ENCODE results near the gene VIM. TPM values are rescaled to one million over a fixed set of nuclear protein-coding genes. Genes with fewer than 3 reads are reported as not detected.
A peak's percentile ranks its signal among the peaks of the same experiment; 100 is the strongest.

The VIM gene
- total and polyA plus RNA-seq, 7 donors = 112 to 1,636 (median 930) TPM

DNA sequence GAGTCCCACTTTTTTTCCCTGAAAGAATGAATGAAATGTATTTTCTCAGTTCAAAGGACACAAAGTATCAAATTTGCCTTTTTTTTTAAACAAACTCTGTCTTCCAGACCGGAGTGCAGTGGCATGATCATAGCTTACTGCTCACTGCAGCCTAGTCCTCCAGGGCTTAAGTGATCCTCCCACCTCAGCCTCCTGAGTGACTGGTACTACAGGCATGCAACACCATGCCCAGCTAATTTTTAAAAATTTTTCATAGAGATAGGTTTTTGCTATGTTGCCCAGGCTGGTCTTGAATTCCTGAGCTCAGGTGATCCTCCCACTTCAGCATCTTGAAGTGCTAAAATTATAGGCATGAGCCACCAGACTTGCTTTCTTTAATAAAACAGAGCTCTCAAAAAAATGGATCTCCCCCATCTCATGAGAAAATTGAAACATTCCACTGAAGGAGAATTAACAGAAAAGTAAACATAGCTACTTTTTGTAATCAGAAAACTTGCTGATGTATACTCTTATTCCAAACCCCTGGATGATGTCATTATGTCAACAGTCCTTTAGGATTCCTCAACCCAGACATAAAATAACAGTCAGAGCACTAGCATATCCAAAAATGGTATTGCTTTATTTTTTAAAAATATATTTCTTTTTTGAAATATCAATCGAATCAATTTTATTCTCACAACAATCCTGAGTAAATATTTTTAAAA lies 14.2 kb upstream of the VIM start:
- no peaks in the 10 kb centered on the region for H3K9me3 ChIP-seq
- intact Hi-C loops (cut with DNase I) = no loop called here
- no peak overlapping the region for H3K4me3 ChIP-seq
- no peak for DNase-seq
- TF ChIP-seq, protein P1, sequence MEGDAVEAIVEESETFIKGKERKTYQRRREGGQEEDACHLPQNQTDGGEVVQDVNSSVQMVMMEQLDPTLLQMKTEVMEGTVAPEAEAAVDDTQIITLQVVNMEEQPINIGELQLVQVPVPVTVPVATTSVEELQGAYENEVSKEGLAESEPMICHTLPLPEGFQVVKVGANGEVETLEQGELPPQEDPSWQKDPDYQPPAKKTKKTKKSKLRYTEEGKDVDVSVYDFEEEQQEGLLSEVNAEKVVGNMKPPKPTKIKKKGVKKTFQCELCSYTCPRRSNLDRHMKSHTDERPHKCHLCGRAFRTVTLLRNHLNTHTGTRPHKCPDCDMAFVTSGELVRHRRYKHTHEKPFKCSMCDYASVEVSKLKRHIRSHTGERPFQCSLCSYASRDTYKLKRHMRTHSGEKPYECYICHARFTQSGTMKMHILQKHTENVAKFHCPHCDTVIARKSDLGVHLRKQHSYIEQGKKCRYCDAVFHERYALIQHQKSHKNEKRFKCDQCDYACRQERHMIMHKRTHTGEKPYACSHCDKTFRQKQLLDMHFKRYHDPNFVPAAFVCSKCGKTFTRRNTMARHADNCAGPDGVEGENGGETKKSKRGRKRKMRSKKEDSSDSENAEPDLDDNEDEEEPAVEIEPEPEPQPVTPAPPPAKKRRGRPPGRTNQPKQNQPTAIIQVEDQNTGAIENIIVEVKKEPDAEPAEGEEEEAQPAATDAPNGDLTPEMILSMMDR (IDR thresholded peaks at IDR 0.05) = no peak
- TF ChIP-seq POLR2AphosphoS5 (IDR thresholded peaks at IDR 0.05) = no peak
- no peak for TF ChIP-seq EP300 (IDR thresholded peaks at IDR 0.05)
- TF ChIP-seq POLR2A (IDR thresholded peaks at IDR 0.05) = no peak
- H3K36me3 ChIP-seq = no peaks in the 10 kb centered on the region
- peaks cover 0 to 17% (median 0%) of the 10 kb centered on the region in 4 donors for H3K4me1 ChIP-seq
- H3K27me3 ChIP-seq = no peaks in the 10 kb centered on the region
- WGBS, 2 donors = 85% methylated on average over 2 of the region's 2 CpGs
- H3K27ac ChIP-seq = no peak overlapping the region

GRCh38 chr10:17214526-17214925 lies 13.5 kb upstream of the VIM start:
- no peak for DNase-seq
- H3K4me3 ChIP-seq = no peak overlapping the region
- TF ChIP-seq POLR2AphosphoS5 (IDR thresholded peaks at IDR 0.05) (no peak), POLR2A (IDR thresholded peaks at IDR 0.05) (no peak), EP300 (IDR thresholded peaks at IDR 0.05) (no peak)
- TF ChIP-seq, protein P1 (IDR thresholded peaks at IDR 0.05) = no peak
- WGBS, 2 donors = 87 to 90% methylated on average over 2 of the region's 2 CpGs
- H3K4me1 ChIP-seq = peaks cover 0 to 17% (median 0%) of the 10 kb centered on the region in 4 donors
- H3K9me3 ChIP-seq = no peaks in the 10 kb centered on the region
- no peaks in the 10 kb centered on the region for H3K27me3 ChIP-seq
- intact Hi-C loops (cut with DNase I) = no loop called here
- no peaks in the 10 kb centered on the region for H3K36me3 ChIP-seq
- peak overlapping the region in 3 of 4 donors; percentile 62 to 82 (median 72) for H3K27ac ChIP-seq

DNA sequence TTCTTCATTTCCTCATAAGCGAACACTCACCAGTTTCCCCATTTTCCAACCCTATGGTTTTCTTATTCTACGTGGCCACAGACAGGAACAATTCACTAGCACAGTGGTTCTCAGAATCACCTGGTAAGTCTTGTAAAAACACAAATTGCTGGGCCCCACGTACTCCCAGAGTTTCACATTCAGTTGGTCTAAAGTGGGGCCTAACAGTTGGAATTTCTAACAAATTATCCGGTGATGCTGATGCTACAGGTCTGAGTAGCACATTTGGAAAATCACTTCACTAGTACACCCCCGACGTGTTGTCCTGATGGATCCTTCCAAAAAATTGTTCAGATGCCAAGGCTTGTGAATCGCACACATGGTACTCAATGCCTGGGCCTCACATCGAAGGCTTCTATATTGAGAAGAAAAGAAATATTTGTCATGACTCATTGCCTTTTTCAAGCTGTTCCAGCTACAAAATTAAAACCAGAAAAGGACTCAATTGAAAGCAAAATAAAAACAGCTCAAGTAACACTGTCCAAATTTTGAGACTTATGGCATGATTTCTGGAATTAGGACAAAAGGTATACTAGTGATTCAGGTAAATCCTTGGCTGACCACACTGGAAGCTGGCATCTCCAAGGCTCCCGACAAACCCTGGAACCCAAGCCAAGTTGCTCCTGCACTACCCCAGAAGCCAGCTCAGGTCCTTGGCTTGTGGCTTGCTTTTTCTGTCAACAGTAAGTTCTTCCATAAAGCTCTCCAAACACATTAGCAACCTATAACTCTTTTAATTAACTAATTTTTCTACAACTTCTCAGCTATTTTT lies 12.9 kb upstream of the VIM start:
- Histone ChIP-seq H3K27me3 (no peaks in the 10 kb centered on the region), H3K4me3 (no peak overlapping the region), H3K36me3 (no peaks in the 10 kb centered on the region), H3K9me3 (no peaks in the 10 kb centered on the region), H3K27ac (peak overlapping the region; percentile 33 to 82 (median 67)), H3K4me1 (peaks cover 0 to 17% (median 0%) of the 10 kb centered on the region in 4 donors)
- TF ChIP-seq, protein P1 (IDR thresholded peaks at IDR 0.05) = no peak
- TF ChIP-seq POLR2AphosphoS5 (IDR thresholded peaks at IDR 0.05) = no peak
- TF ChIP-seq POLR2A (IDR thresholded peaks at IDR 0.05) = no peak
- no peak for TF ChIP-seq EP300 (IDR thresholded peaks at IDR 0.05)
- DNase-seq = no peak
- 78 to 81% methylated on average over 9 of the region's 9 CpGs for WGBS, 2 donors
- intact Hi-C loops (cut with DNase I) = no loop called here

DNA sequence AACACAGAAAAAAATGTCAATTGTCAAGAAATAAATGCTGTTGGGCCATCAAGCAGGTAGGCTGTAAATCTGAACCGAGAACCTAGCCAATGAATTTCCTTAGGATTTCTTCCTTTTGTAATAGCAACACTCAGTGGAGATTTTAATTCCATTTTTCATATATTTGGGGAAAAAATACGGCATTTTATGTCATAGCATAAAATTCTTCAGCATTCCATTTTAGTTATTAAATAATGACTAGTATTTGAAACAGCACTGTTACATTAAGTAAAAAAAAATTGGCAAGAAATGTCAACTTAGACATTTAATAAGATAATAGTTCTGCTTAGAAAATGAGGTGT lies 12.3 kb upstream of the VIM start:
- Histone ChIP-seq H3K36me3 (no peaks in the 10 kb centered on the region), H3K27ac (peak overlapping the region; percentile 33 to 82 (median 67)), H3K4me1 (peaks cover 0 to 17% (median 0%) of the 10 kb centered on the region in 4 donors), H3K27me3 (no peaks in the 10 kb centered on the region), H3K9me3 (no peaks in the 10 kb centered on the region), H3K4me3 (no peak overlapping the region)
- intact Hi-C loops (cut with DNase I) = no loop called here
- TF ChIP-seq, protein P1 (IDR thresholded peaks at IDR 0.05) = no peak
- TF ChIP-seq EP300 (IDR thresholded peaks at IDR 0.05) (no peak), POLR2AphosphoS5 (IDR thresholded peaks at IDR 0.05) (no peak), POLR2A (IDR thresholded peaks at IDR 0.05) (no peak)
- no peak for DNase-seq
- WGBS, 2 donors = 95% methylated on average over 2 of the region's 2 CpGs

Data from sigmoid colon (tissue), 7 donors.